ENCODE results near the gene RAPGEF1. TPM values are rescaled to one million over a fixed set of nuclear protein-coding genes. Genes with fewer than 3 reads are reported as not detected.

RAPGEF1 gene
- total and polyA plus RNA-seq, 2 experiments from 2014 or later = 26.2 to 29.7 TPM

DNA sequence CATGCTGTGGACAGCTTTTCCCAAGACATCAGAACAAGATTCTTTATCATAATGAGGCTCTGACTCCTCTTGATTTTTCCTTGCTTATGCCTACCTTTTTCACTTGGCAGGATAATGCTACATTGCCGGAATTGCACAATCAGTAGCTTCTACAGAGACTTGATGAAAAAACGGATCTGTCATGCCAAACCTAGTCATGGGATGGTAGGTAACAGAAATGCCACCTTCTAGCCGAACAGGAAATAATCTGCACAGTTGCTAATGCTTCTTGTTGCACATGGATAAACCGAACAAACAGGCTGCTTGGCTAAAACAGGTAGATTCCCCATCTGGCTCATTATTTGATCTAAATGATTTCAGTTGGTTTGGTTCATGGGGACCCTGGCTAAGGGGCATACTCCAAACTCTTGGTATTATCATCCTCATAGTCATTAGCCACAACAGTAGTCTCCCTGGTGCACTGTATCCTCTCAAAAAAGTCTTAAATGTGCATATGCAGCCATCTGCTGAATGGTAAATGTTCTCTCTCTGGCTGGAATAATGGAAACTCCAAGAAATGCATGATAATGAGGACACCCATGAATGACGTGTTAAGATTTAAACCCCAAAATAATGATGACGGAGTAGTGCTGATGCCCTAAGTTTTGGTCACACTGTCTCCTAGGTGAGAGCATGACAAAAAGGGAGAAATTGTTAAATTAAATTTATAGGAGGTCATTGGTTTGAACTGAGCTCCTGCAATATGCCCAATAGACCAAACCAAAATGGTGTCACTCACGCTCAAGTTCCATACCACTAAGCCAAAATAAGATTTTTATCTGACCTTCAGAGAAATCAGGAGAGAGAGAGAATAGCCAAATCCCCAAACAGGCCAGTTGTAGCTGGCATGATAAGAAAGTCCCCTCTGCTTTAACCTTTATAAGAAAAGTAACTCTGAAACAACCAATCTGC, 47.0 kb downstream of the RAPGEF1 start:
- H3K4me2 ChIP-seq = peak overlapping the region; percentile 48
- no peaks in the 10 kb centered on the region for H3K9me3 ChIP-seq (ENCODE audit: low read depth)
- 93% methylated on average over 7 of the region's 7 CpGs for WGBS (ENCODE audit: low lambda C conversion rate, missing lambda C conversion rate)
- TF ChIP-seq EZH2 (IDR thresholded peaks at IDR 0.05; ENCODE audit: borderline replicate concordance) (no peak), EZH2phosphoT487 (IDR thresholded peaks at IDR 0.05; ENCODE audit: low read depth, severe bottlenecking, unreplicated experiment) (no peak)
- TF ChIP-seq, protein P1, sequence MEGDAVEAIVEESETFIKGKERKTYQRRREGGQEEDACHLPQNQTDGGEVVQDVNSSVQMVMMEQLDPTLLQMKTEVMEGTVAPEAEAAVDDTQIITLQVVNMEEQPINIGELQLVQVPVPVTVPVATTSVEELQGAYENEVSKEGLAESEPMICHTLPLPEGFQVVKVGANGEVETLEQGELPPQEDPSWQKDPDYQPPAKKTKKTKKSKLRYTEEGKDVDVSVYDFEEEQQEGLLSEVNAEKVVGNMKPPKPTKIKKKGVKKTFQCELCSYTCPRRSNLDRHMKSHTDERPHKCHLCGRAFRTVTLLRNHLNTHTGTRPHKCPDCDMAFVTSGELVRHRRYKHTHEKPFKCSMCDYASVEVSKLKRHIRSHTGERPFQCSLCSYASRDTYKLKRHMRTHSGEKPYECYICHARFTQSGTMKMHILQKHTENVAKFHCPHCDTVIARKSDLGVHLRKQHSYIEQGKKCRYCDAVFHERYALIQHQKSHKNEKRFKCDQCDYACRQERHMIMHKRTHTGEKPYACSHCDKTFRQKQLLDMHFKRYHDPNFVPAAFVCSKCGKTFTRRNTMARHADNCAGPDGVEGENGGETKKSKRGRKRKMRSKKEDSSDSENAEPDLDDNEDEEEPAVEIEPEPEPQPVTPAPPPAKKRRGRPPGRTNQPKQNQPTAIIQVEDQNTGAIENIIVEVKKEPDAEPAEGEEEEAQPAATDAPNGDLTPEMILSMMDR (IDR thresholded peaks at IDR 0.05; ENCODE audit: poor library complexity) = no peak
- no peaks in the 10 kb centered on the region for H3K9me2 ChIP-seq (replicated peaks; ENCODE audit: insufficient read depth)
- no peaks in the 10 kb centered on the region for H3K27me3 ChIP-seq
- DNase-seq (ENCODE audit: low spot score) = no peak
- no peaks in the 10 kb centered on the region for H3K36me3 ChIP-seq (replicated peaks; ENCODE audit: insufficient read depth, low read depth)
- H3K27ac ChIP-seq = no peak overlapping the region
- H2AFZ ChIP-seq = no peak overlapping the region
- H3K4me3 ChIP-seq = no peak overlapping the region
- H4K20me1 ChIP-seq (ENCODE audit: insufficient read depth, poor library complexity, severe bottlenecking) = peaks cover 32% of the 10 kb centered on the region
- peaks cover 95% of the 10 kb centered on the region for H3K79me2 ChIP-seq
- H3K4me1 ChIP-seq (ENCODE audit: insufficient read depth) = peaks cover 19% of the 10 kb centered on the region

GRCh38 chr9:131691969-131692611, 47.8 kb downstream of the RAPGEF1 start:
- 71% methylated on average over 7 of the region's 7 CpGs for WGBS (ENCODE audit: low lambda C conversion rate, missing lambda C conversion rate)
- Histone ChIP-seq H4K20me1 (ENCODE audit: insufficient read depth, poor library complexity, severe bottlenecking) (peaks cover 32% of the 10 kb centered on the region), H2AFZ (no peak overlapping the region), H3K79me2 (peaks cover 95% of the 10 kb centered on the region), H3K9me3 (ENCODE audit: low read depth) (no peaks in the 10 kb centered on the region), H3K4me1 (ENCODE audit: insufficient read depth) (peaks cover 13% of the 10 kb centered on the region), H3K27me3 (no peaks in the 10 kb centered on the region), H3K4me3 (no peak overlapping the region), H3K9me2 (replicated peaks; ENCODE audit: insufficient read depth) (no peaks in the 10 kb centered on the region), H3K4me2 (peak overlapping the region; percentile 48), H3K36me3 (replicated peaks; ENCODE audit: insufficient read depth, low read depth) (no peaks in the 10 kb centered on the region), H3K27ac (peak overlapping the region; percentile 4)
- DNase-seq (ENCODE audit: low spot score) = no peak
- TF ChIP-seq EZH2phosphoT487 (IDR thresholded peaks at IDR 0.05; ENCODE audit: low read depth, severe bottlenecking, unreplicated experiment) = no peak
- TF ChIP-seq, protein P1 (IDR thresholded peaks at IDR 0.05; ENCODE audit: poor library complexity) = no peak
- no peak for TF ChIP-seq EZH2 (IDR thresholded peaks at IDR 0.05; ENCODE audit: borderline replicate concordance)

DNA sequence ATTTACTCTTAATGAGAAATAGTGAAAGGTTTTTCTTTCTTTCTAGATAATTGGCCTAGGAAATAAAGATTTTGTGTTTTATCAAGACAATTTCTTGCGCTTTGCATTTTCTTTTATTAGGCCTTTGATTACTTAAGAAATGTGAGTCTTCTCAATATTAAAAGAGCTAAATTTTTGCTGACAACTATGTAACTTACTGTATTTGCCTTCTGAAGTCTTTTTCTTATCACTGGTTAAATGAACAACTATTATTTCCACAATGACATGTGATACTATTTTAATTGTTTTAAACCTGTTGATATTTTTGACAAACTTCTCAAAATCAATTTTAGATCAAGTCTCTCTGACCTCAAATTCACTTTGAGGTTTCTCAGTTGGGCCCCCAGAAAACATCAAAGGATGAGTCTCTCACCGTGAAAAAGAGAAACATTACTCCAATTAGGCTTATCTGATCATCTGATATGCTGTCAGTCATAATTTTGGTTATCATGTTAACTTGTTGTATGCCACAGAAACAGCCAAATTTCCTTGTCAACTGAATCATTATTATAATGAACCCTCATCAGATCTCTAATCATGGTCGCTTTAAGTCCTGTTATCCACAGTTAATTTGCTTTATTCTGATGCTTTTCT, 48.8 kb downstream of the RAPGEF1 start:
- WGBS (ENCODE audit: low lambda C conversion rate, missing lambda C conversion rate) = 72% methylated on average over 3 of the region's 3 CpGs
- H4K20me1 ChIP-seq (ENCODE audit: insufficient read depth, poor library complexity, severe bottlenecking) = peaks cover 32% of the 10 kb centered on the region
- DNase-seq (ENCODE audit: low spot score) = no peak

More for the DNA sequence above, 48.8 kb downstream of the RAPGEF1 start:
- Histone ChIP-seq H3K4me1 (ENCODE audit: insufficient read depth) (peaks cover 13% of the 10 kb centered on the region), H3K9me2 (replicated peaks; ENCODE audit: insufficient read depth) (no peaks in the 10 kb centered on the region), H3K27me3 (no peaks in the 10 kb centered on the region), H3K79me2 (peaks cover 95% of the 10 kb centered on the region), H2AFZ (no peak overlapping the region), H3K9me3 (ENCODE audit: low read depth) (no peaks in the 10 kb centered on the region), H3K4me3 (no peak overlapping the region), H3K4me2 (no peak overlapping the region), H3K36me3 (replicated peaks; ENCODE audit: insufficient read depth, low read depth) (no peaks in the 10 kb centered on the region), H3K27ac (no peak overlapping the region)
- TF ChIP-seq EZH2 (IDR thresholded peaks at IDR 0.05; ENCODE audit: borderline replicate concordance) = no peak
- TF ChIP-seq, protein P1 (IDR thresholded peaks at IDR 0.05; ENCODE audit: poor library complexity) = no peak
- TF ChIP-seq EZH2phosphoT487 (IDR thresholded peaks at IDR 0.05; ENCODE audit: low read depth, severe bottlenecking, unreplicated experiment) = no peak

All from hepatocyte (in vitro differentiated cells).